AG04450 (cell line): Measurements from ENCODE around the gene ACOXL. TPM values are rescaled to one million over a fixed set of nuclear protein-coding genes. Genes with fewer than 3 reads are reported as not detected.

Source experiments
- CTCF ChIA-PET: fragments of 300-600, 350-600 bp; formaldehyde crosslinking; extraction: SDS; loops from one replicate; lab custom pipeline; 2022; ENCODE audit warnings: antibody characterized with exemption, inconsistent platforms; lab: Charles Lee
- POLR2A ChIA-PET: fragments of 350-600 bp; formaldehyde crosslinking; extraction: SDS; loops from one replicate; lab custom pipeline; 2021; ENCODE audit warnings: antibody characterized with exemption, inconsistent platforms; lab: Yijun Ruan, JAX
- DNase-seq: peaks from one replicate; pipeline ENCODE4 v3.0.0-alpha.2; 2011; ENCODE audit warnings: low read depth, low spot score
- H3K27ac ChIP-seq: one replicate; pipeline ENCODE4 v1.5.1; 2012; ENCODE audit warnings: low read depth, low read length, control low read depth
- H3K27me3 ChIP-seq: one replicate; pipeline ENCODE4 v1.6.0; 2012; ENCODE audit warnings: low read length; ENCODE audit not compliant: control insufficient read depth, insufficient read depth
- H3K4me3 ChIP-seq: 2 replicates; pipeline ENCODE4 v1.5.1; 2011; ENCODE audit warnings: mild to moderate bottlenecking, low read depth, low read length, control low read depth
- H3K9me3 ChIP-seq: 2 replicates; pipeline ENCODE4 v1.5.1; 2012; ENCODE audit warnings: low read length; ENCODE audit not compliant: control insufficient read depth, insufficient read depth
- CTCF ChIP-seq: IDR thresholded peaks from 2 replicates; pipeline ENCODE4 v1.5.1; 2011; ENCODE audit warnings: low read depth, low read length, control low read depth, inconsistent platforms
- polyA plus RNA-seq: library from polyadenylated mRNA; depleted of rRNA; stranded (reverse); fragments of >200 nt; gene quantifications from 2 replicates; pipeline ENCODE4 v1.2.3, GENCODE V29; 2011

ACOXL gene
- polyA plus RNA-seq, 1 experiment, result not detected

- ChIA-PET POLR2A (no interaction called here), CTCF (no interaction called here)
- TF ChIP-seq CTCF, result no peak
- no peak overlapping the region for H3K27ac ChIP-seq
- H3K4me3 ChIP-seq, result no peak overlapping the region
- peaks cover 9% of the 10 kb centered on the region for H3K27me3 ChIP-seq
- DNase-seq, result no peak
- no peaks in the 10 kb centered on the region for H3K9me3 ChIP-seq
Measured at GRCh38 chr2:110950281-110950680, 217.9 kb downstream of the ACOXL start.

GRCh38 chr2:110955045-110955444, 222.7 kb downstream of the ACOXL start:
- Histone ChIP-seq H3K4me3 (no peak overlapping the region), H3K27ac (no peak overlapping the region), H3K27me3 (peaks cover 14% of the 10 kb centered on the region), H3K9me3 (no peaks in the 10 kb centered on the region)
- TF ChIP-seq CTCF, result no peak
- no peak for DNase-seq
- CTCF ChIA-PET, result no interaction called here
- POLR2A ChIA-PET, result no interaction called here

GRCh38 chr2:110955556-110955955, 223.2 kb downstream of the ACOXL start:
- no peak for TF ChIP-seq CTCF
- Histone ChIP-seq H3K4me3 (no peak overlapping the region), H3K9me3 (no peaks in the 10 kb centered on the region), H3K27ac (no peak overlapping the region), H3K27me3 (peaks cover 14% of the 10 kb centered on the region)
- CTCF ChIA-PET, result no interaction called here
- DNase-seq, result no peak
- POLR2A ChIA-PET, result no interaction called here

- POLR2A ChIA-PET, result no interaction called here
- CTCF ChIA-PET, result no interaction called here
Measured at GRCh38 chr2:110957293-110957692, 224.9 kb downstream of the ACOXL start.

More at GRCh38 chr2:110957293-110957692, 224.9 kb downstream of the ACOXL start:
- no peak for DNase-seq
- no peak overlapping the region for H3K4me3 ChIP-seq
- no peak overlapping the region for H3K27ac ChIP-seq
- no peaks in the 10 kb centered on the region for H3K9me3 ChIP-seq
- peaks cover 10% of the 10 kb centered on the region for H3K27me3 ChIP-seq
- no peak for TF ChIP-seq CTCF
